Ishikawa (cell line): Measurements from ENCODE around the gene MAB21L4.

Experiments
- CEBPB ChIP-seq: IDR thresholded peaks from 2 replicates; pipeline ENCODE4 v1.6.1; 2012
- CREB1 ChIP-seq: IDR thresholded peaks from 2 replicates; pipeline ENCODE4 v1.6.1; 2012; ENCODE audit warnings: low read depth
- EGR1 ChIP-seq: IDR thresholded peaks from 2 replicates; pipeline ENCODE4 v1.6.1; 2012
- EP300 ChIP-seq: IDR thresholded peaks from 2 replicates; pipeline ENCODE4 v1.6.1; 2012; ENCODE audit warnings: borderline replicate concordance
- FOXM1 ChIP-seq: IDR thresholded peaks from 2 replicates; pipeline ENCODE4 v1.6.1; 2012; ENCODE audit warnings: low read depth, borderline replicate concordance
- MAX ChIP-seq: IDR thresholded peaks from 2 replicates; pipeline ENCODE4 v1.6.1; 2012
- NFIC ChIP-seq: IDR thresholded peaks from 2 replicates; pipeline ENCODE4 v1.6.1; 2012
- RAD21 ChIP-seq: IDR thresholded peaks from 2 replicates; pipeline ENCODE4 v1.6.1; 2012; ENCODE audit warnings: low read depth
- TAF1 ChIP-seq: IDR thresholded peaks from 2 replicates; pipeline ENCODE4 v1.6.1; 2012; ENCODE audit warnings: low read depth, mild to moderate bottlenecking
- TCF12 ChIP-seq: IDR thresholded peaks from 2 replicates; pipeline ENCODE4 v1.6.1; 2012; ENCODE audit warnings: low read depth
- TEAD4 ChIP-seq: IDR thresholded peaks from 2 replicates; pipeline ENCODE4 v1.6.1; 2012
- USF1 ChIP-seq: IDR thresholded peaks from 2 replicates; pipeline ENCODE4 v1.6.1; 2012
- YY1 ChIP-seq: IDR thresholded peaks from 2 replicates; pipeline ENCODE4 v1.6.1; 2012; ENCODE audit warnings: low read depth
- ZBTB7A ChIP-seq: IDR thresholded peaks from 2 replicates; pipeline ENCODE4 v1.6.1; 2012; ENCODE audit warnings: low read depth
- TF ChIP-seq, protein P1 (sequence below): IDR thresholded peaks from 2 replicates; pipeline ENCODE4 v1.6.1; 2012; ENCODE audit warnings: low read depth, mild to moderate bottlenecking

MAB21L4 gene

DNA sequence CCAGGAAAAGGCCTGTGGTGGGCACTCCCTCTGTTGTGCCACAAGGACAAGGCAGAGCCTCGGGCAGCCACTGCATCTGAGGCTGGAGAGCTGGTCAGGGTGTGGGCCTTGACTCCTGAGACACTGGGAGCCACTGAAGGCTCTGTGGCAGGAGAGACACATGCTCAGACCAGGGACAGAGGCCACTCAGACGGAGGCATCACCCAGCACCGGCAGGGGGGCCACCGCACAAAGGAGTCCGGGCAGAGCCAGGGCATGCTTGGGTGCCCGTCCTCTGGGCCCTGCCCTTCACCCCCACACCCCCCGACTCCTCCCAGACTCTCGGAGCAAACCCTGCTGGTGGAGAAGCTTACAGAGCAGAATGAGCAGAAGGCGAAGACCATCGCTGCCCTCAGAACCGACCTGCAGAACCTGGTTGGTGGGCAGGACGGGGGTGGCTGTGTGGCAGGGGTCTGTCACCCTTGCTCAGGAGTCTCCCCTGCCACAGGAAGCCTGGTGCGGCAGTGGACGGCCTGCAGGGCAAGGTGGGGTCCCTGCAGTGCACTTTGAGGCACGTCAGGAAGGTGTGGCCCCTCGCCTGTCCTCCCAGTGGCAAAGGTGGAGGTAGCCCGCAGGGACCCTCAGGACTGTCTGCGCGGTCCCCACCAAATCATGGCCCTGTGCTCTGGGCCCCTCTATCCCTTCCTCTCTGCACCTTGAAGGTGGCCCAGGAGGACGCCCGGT is 36.2 kb upstream of the MAB21L4 start:
- TF ChIP-seq EP300: no peak
- TF ChIP-seq CEBPB: no peak
- no peak for TF ChIP-seq NFIC
- no peak for TF ChIP-seq FOXM1
- TF ChIP-seq EGR1: no peak
- no peak for TF ChIP-seq TAF1
- TF ChIP-seq, protein P1, sequence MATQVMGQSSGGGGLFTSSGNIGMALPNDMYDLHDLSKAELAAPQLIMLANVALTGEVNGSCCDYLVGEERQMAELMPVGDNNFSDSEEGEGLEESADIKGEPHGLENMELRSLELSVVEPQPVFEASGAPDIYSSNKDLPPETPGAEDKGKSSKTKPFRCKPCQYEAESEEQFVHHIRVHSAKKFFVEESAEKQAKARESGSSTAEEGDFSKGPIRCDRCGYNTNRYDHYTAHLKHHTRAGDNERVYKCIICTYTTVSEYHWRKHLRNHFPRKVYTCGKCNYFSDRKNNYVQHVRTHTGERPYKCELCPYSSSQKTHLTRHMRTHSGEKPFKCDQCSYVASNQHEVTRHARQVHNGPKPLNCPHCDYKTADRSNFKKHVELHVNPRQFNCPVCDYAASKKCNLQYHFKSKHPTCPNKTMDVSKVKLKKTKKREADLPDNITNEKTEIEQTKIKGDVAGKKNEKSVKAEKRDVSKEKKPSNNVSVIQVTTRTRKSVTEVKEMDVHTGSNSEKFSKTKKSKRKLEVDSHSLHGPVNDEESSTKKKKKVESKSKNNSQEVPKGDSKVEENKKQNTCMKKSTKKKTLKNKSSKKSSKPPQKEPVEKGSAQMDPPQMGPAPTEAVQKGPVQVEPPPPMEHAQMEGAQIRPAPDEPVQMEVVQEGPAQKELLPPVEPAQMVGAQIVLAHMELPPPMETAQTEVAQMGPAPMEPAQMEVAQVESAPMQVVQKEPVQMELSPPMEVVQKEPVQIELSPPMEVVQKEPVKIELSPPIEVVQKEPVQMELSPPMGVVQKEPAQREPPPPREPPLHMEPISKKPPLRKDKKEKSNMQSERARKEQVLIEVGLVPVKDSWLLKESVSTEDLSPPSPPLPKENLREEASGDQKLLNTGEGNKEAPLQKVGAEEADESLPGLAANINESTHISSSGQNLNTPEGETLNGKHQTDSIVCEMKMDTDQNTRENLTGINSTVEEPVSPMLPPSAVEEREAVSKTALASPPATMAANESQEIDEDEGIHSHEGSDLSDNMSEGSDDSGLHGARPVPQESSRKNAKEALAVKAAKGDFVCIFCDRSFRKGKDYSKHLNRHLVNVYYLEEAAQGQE: no peak
- no peak for TF ChIP-seq YY1
- no peak for TF ChIP-seq ZBTB7A
- TF ChIP-seq MAX: no peak
- TF ChIP-seq RAD21: no peak
- TF ChIP-seq TEAD4: no peak
- TF ChIP-seq CREB1: no peak
- no peak for TF ChIP-seq TCF12
- no peak for TF ChIP-seq USF1

- TF ChIP-seq YY1: no peak
- TF ChIP-seq EGR1: no peak
- TF ChIP-seq, protein P1: no peak
- TF ChIP-seq TAF1: no peak
- no peak for TF ChIP-seq RAD21
- no peak for TF ChIP-seq CREB1
- TF ChIP-seq USF1: no peak
- no peak for TF ChIP-seq TCF12
- TF ChIP-seq EP300: no peak
- TF ChIP-seq CEBPB: no peak
- no peak for TF ChIP-seq TEAD4
- no peak for TF ChIP-seq MAX
- TF ChIP-seq ZBTB7A: no peak
- TF ChIP-seq FOXM1: no peak
- TF ChIP-seq NFIC: no peak
Observed at GRCh38 chr2:240931319-240931949, 35.5 kb upstream of the MAB21L4 start.

- TF ChIP-seq MAX (no peak), EP300 (no peak), RAD21 (no peak), TEAD4 (no peak), CEBPB (no peak), NFIC (no peak), CREB1 (no peak), USF1 (no peak), ZBTB7A (no peak), FOXM1 (no peak), EGR1 (no peak), YY1 (no peak), TCF12 (no peak)
- TF ChIP-seq, protein P1: no peak
Observed at GRCh38 chr2:240930631-240931318, 34.8 kb upstream of the MAB21L4 start.
